HG03159 (cell line): Measurements from ENCODE around the gene GRIK1.

Experiments used
- ATAC-seq: cut with Tn5 transposase; IDR thresholded peaks from one replicate; pipeline ENCODE4 v1.9.1; 2021; ENCODE audit warnings: mild to moderate bottlenecking, moderate library complexity; ENCODE audit not compliant: unreplicated experiment

The GRIK1 gene

DNA sequence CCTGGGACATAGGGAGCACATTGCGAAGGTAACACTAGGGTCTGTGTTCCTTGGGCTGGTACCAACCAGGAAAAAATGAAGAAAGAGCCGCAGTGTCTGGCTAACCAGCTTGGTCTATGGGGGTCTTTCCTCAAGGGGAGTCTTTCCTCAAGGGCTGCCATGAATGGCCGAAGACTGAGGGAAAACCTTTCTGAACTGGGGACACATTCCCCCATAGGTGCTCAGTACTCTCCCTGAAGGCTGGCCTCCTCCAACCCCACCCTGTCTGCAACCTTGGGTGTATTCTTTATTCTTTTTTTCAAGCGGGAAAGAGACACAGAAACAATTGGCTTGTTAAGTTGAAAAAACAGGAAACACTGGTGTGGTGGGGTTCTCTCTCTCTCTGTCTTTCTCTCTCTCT lies 440.6 kb downstream of the GRIK1 start:
- no peak for ATAC-seq

DNA sequence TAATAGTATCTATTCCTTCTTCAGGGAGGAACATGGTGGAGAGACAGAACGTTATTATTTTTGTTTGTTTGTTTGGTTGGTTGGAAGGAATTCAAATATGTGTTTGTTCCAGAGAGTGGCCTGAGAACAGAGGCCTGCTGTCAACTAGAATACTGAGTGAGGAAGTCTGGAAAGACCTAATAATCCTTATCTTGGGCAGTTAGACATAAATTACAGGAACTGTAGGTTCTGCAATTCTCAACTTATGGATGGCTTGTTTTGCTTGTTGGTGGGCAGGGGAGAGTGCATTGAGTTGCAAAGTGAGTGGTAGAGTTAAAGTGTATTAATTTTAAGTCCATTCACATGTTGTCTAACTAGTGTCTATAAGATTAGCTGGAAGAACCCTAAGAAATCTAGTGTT lies 443.5 kb downstream of the GRIK1 start:
- no peak for ATAC-seq

DNA sequence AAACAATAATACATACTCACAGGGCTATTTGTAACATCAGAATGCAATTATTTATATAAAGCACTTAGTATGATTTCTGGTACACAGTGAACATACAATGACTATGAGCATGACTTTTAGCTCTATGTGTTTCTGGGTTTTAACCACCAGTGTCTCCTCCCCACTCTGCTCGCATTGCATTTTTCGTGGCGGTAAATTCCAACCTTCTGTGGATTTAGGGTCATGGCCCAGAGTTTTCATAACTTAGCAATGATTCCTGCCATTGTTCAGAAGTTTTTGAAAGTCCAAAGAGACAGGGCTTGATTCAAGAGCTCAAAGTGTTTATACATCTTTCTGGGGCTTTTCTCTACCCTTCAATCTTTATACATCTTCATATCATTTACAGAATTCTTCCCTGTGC lies 449.8 kb downstream of the GRIK1 start:
- no peak for ATAC-seq

DNA sequence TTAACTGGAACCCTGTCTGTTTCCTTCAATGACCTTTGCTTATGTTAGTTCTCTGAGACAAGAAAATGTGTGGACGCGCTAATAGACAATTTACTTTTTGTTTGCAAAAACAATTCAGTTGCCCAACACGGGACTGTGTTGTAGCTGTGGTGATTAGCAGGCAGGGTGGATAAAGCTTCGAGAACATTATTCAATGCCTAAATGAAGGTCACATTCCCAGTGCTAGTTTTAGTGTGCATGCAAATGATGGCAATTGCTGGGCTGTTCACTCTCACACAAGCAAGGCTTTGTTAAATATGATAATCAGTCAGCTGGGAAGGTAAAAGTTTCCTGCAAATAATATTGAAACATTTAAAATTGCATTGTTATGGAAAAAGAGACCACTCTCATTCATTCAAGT lies 452.6 kb downstream of the GRIK1 start:
- no peak for ATAC-seq
